NCI-H146 (cell line): Measurements from ENCODE around the gene C20orf144.

Source experiments
- DNase-seq: peaks from one replicate; lab custom pipeline; 2025; lab: John Stamatoyannopoulos, UW

C20orf144 gene

GRCh38 chr20:33677991-33678702 is 16.0 kb downstream of the C20orf144 start:
- no peak for DNase-seq

GRCh38 chr20:33679758-33680485 is 17.8 kb downstream of the C20orf144 start:
- DNase-seq = no peak

GRCh38 chr20:33680686-33681085 is 18.6 kb downstream of the C20orf144 start:
- DNase-seq = no peak

GRCh38 chr20:33681288-33681687 is 19.2 kb downstream of the C20orf144 start:
- DNase-seq = no peak

GRCh38 chr20:33681728-33682353 is 19.7 kb downstream of the C20orf144 start:
- DNase-seq = no peak

- peak; percentile 85 for DNase-seq
These were observed 22.6 kb downstream of the C20orf144 start for GRCh38 chr20:33684533-33685327.

GRCh38 chr20:33685328-33686099 is 23.4 kb downstream of the C20orf144 start:
- DNase-seq = peak; percentile 91

GRCh38 chr20:33686100-33686983 is 24.2 kb downstream of the C20orf144 start, which contains the start of gene E2F1:
TSS of gene E2F1 (minus strand) at chr20:33686385. CDS start at chr20:33686264, 121 bp downstream.
- DNase-seq = peak; percentile 99

GRCh38 chr20:33686984-33687366 is 24.8 kb downstream of the C20orf144 start:
- no peak for DNase-seq

- no peak for DNase-seq
These were observed 25.3 kb downstream of the C20orf144 start for GRCh38 chr20:33687370-33687915.

GRCh38 chr20:33687993-33688937 is 26.1 kb downstream of the C20orf144 start:
- no peak for DNase-seq

- no peak for DNase-seq
These were observed 26.9 kb downstream of the C20orf144 start for GRCh38 chr20:33688938-33689424.

GRCh38 chr20:33689493-33689892 is 27.4 kb downstream of the C20orf144 start:
- no peak for DNase-seq

GRCh38 chr20:33689973-33690372 is 27.8 kb downstream of the C20orf144 start:
- DNase-seq = no peak

GRCh38 chr20:33693289-33693688 is 31.2 kb downstream of the C20orf144 start:
- peak; percentile 73 for DNase-seq

GRCh38 chr20:33693741-33694638 is 31.9 kb downstream of the C20orf144 start:
- peak; percentile 74 for DNase-seq

GRCh38 chr20:33694639-33695012 is 32.5 kb downstream of the C20orf144 start:
- no peak for DNase-seq

GRCh38 chr20:33696448-33696847 is 34.3 kb downstream of the C20orf144 start:
- DNase-seq = no peak
